Keratinocyte (primary cell): Measurements from ENCODE around the gene CHML.

Experiments
- EZH2 ChIP-seq: IDR thresholded peaks from one replicate; pipeline ENCODE4 v1.6.1; 2012; ENCODE audit warnings: inconsistent platforms, mild to moderate bottlenecking, low read length, moderate library complexity
- TF ChIP-seq, protein P1 (sequence below), 3 experiments: IDR thresholded peaks in 1 of 3; conservative IDR thresholded peaks in 1 of 3; optimal IDR thresholded peaks in 1 of 3; 2 replicates in 2 of 3; 3 replicates in 1 of 3; pipeline versions ENCODE3 to v1.5.1; 2011; ENCODE audit warnings: low read length in 3 of 3, mild to moderate bottlenecking in 3 of 3, moderate library complexity in 2 of 3, control low read depth in 1 of 3, inconsistent platforms in 1 of 3; ENCODE audit not compliant: insufficient read depth in 2 of 3; ENCODE audit errors: extremely low read depth in 1 of 3

DNA sequence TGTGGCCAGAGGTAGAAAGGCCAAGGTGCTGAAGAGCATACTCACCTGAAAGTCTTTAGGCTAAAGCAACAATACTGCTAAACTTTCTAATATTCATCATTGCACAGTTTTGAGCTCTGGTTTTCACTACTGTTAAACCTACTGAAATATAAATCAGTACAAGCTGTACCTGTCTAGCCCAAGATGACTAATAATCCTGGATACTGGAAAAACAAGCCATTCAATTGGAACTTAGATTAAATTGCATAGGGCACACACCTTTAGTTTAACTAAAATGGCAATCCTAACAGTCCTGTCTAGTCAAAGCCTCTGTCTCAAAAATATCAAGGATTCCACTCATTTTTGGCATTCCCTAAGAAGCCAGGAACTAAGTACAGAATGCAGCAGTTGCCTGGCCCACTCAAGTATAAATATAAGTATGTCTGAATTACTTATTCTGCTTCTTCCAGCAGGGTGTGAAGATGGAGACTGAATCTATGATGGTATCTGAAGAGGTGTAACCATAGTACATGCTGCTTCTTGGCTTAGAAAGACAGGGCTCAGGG, 3.1 kb downstream of the CHML start:
- TF ChIP-seq, protein P1, sequence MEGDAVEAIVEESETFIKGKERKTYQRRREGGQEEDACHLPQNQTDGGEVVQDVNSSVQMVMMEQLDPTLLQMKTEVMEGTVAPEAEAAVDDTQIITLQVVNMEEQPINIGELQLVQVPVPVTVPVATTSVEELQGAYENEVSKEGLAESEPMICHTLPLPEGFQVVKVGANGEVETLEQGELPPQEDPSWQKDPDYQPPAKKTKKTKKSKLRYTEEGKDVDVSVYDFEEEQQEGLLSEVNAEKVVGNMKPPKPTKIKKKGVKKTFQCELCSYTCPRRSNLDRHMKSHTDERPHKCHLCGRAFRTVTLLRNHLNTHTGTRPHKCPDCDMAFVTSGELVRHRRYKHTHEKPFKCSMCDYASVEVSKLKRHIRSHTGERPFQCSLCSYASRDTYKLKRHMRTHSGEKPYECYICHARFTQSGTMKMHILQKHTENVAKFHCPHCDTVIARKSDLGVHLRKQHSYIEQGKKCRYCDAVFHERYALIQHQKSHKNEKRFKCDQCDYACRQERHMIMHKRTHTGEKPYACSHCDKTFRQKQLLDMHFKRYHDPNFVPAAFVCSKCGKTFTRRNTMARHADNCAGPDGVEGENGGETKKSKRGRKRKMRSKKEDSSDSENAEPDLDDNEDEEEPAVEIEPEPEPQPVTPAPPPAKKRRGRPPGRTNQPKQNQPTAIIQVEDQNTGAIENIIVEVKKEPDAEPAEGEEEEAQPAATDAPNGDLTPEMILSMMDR (optimal IDR thresholded peaks at IDR 0.05 in 1 of 3, IDR thresholded peaks at IDR 0.05 in 1 of 3, conservative IDR thresholded peaks at IDR 0.05 in 1 of 3; ENCODE audit: extremely low read depth in 1 of 3, insufficient read depth in 2 of 3, low read length in 3 of 3), result no peak
- TF ChIP-seq EZH2, result no peak
